Keratinocyte (primary cell): ENCODE results near the gene EMILIN1. TPM values are rescaled to one million over a fixed set of nuclear protein-coding genes. Genes with fewer than 3 reads are reported as not detected.
A peak's percentile ranks its signal among the peaks of the same experiment; 100 is the strongest.

ENCODE experiments used
- DNase-seq: peaks from one replicate; pipeline ENCODE4 v3.0.0-alpha.2; 2011; ENCODE audit warnings: low read depth, missing footprints, low spot score
- FAIRE-seq: peaks from 2 replicates; lab custom pipeline; 2011; peaks lifted over from hg19 to GRCh38; lab: Jason Lieb, UNC
- H2AFZ ChIP-seq: 2 replicates; pipeline ENCODE4 v1.6.0; 2012; ENCODE audit warnings: low read length, control low read depth, inconsistent platforms; ENCODE audit not compliant: control insufficient read depth
- H3K27ac ChIP-seq: 2 replicates; pipeline ENCODE4 v1.5.1; 2011; ENCODE audit warnings: low read length; ENCODE audit not compliant: control insufficient read depth, insufficient read depth
- H3K27me3 ChIP-seq: 3 replicates; pipeline ENCODE4 v1.6.0; 2011; ENCODE audit warnings: low read length; ENCODE audit not compliant: control insufficient read depth, insufficient read depth; ENCODE audit errors: extremely low read depth
- H3K36me3 ChIP-seq, 2 experiments: 2 replicates in 1 of 2; 3 replicates in 1 of 2; pipeline ENCODE4 v1.5.1; 2011; ENCODE audit warnings: low read length in 2 of 2, mild to moderate bottlenecking in 1 of 2; ENCODE audit not compliant: control insufficient read depth in 2 of 2, insufficient read depth in 2 of 2; ENCODE audit errors: extremely low read depth in 1 of 2
- H3K4me1 ChIP-seq: 3 replicates; pipeline ENCODE4 v1.5.1; 2011; ENCODE audit warnings: low read length; ENCODE audit not compliant: control insufficient read depth, insufficient read depth; ENCODE audit errors: extremely low read depth
- H3K4me2 ChIP-seq: 3 replicates; pipeline ENCODE4 v1.6.0; 2011; ENCODE audit warnings: low read depth, low read length; ENCODE audit not compliant: control insufficient read depth, insufficient read depth; ENCODE audit errors: extremely low read depth
- H3K4me3 ChIP-seq, 3 experiments: fragments of 200-600 bp in 1 of 3; sonication (generic) in 1 of 3; 2 replicates in 2 of 3; 3 replicates in 1 of 3; pipeline ENCODE4 v1.5.1; 2011 to 2016; ENCODE audit warnings: low read length in 3 of 3, mild to moderate bottlenecking in 3 of 3, control low read depth in 2 of 3, inconsistent platforms in 1 of 3, low read depth in 1 of 3, mixed read lengths in 1 of 3, mixed run types in 1 of 3, moderate library complexity in 1 of 3; ENCODE audit not compliant: control insufficient read depth in 2 of 3, insufficient read depth in 2 of 3; ENCODE audit errors: extremely low read depth in 1 of 3
- H3K79me2 ChIP-seq: 2 replicates; pipeline ENCODE4 v1.6.0; 2012; ENCODE audit warnings: low read length; ENCODE audit not compliant: control insufficient read depth, insufficient read depth
- H3K9ac ChIP-seq: 3 replicates; pipeline ENCODE4 v1.6.0; 2011; ENCODE audit warnings: low read length; ENCODE audit not compliant: control insufficient read depth, insufficient read depth; ENCODE audit errors: extremely low read depth
- H3K9me1 ChIP-seq: 3 replicates; pipeline ENCODE4 v1.6.0; 2011; ENCODE audit warnings: low read length; ENCODE audit not compliant: control insufficient read depth, insufficient read depth; ENCODE audit errors: extremely low read depth
- H3K9me3 ChIP-seq: 2 replicates; pipeline ENCODE4 v1.5.1; 2012; ENCODE audit warnings: low read depth, low read length; ENCODE audit not compliant: control insufficient read depth
- H4K20me1 ChIP-seq: 3 replicates; pipeline ENCODE4 v1.6.0; 2011; ENCODE audit warnings: low read length; ENCODE audit not compliant: control insufficient read depth, insufficient read depth; ENCODE audit errors: extremely low read depth
- CTCF ChIP-seq, 3 experiments: IDR thresholded peaks in 1 of 3; conservative IDR thresholded peaks in 1 of 3; optimal IDR thresholded peaks in 1 of 3; 2 replicates in 2 of 3; 3 replicates in 1 of 3; pipeline versions ENCODE3 to v1.5.1; 2011; ENCODE audit warnings: low read length in 3 of 3, mild to moderate bottlenecking in 3 of 3, moderate library complexity in 2 of 3, control low read depth in 1 of 3, inconsistent platforms in 1 of 3; ENCODE audit not compliant: insufficient read depth in 2 of 3; ENCODE audit errors: extremely low read depth in 1 of 3
- EZH2 ChIP-seq: IDR thresholded peaks from one replicate; pipeline ENCODE4 v1.6.1; 2012; ENCODE audit warnings: inconsistent platforms, mild to moderate bottlenecking, low read length, moderate library complexity
- dilution Hi-C: fragments of 300-500 bp; cut with MboI; formaldehyde crosslinking; loops from one replicate; pipeline ENCODE4 v1.7.0; 2020; ENCODE audit warnings: low sequenced_read_pairs; ENCODE audit not compliant: extremely low pct_ligation_motif_present
- polyA plus RNA-seq, 5 experiments: library from polyadenylated mRNA; depleted of rRNA in 3 of 5; stranded (reverse) in 3 of 5; stranded (forward) in 1 of 5; unstranded in 1 of 5; fragments of >200 nt; gene quantifications; 1 replicate in 1 of 5; 2 replicates in 3 of 5; 3 replicates in 1 of 5; pipeline versions ENCODE4 v1.2.1 to v1.2.3, GENCODE V29; 2011 to 2012; ENCODE audit warnings: missing spikeins in 2 of 5, low read depth in 1 of 5, low replicate concordance in 1 of 5

The EMILIN1 gene
- polyA plus RNA-seq, 1 donor (not counting 4 experiments of a cell fraction or from before 2014, with no cell fraction given) = 0.03 TPM

GRCh38 chr2:27086090-27086723 is 7.8 kb downstream of the EMILIN1 start:
- DNase-seq (peak; percentile 41), FAIRE-seq (no peak)
- Histone ChIP-seq H4K20me1 (no peaks in the 10 kb centered on the region), H3K27ac (peak overlapping the region; percentile 43), H3K9ac (peak overlapping the region; percentile 73), H3K9me3 (no peaks in the 10 kb centered on the region), H2AFZ (peak overlapping the region; percentile 51), H3K27me3 (no peaks in the 10 kb centered on the region), H3K4me2 (peak overlapping the region; percentile 79), H3K4me1 (peaks cover 17% of the 10 kb centered on the region), H3K4me3 (peak overlapping the region; percentile 55 to 85 (median 69)), H3K79me2 (no peaks in the 10 kb centered on the region), H3K9me1 (no peaks in the 10 kb centered on the region), H3K36me3 (no peaks in the 10 kb centered on the region)
- dilution Hi-C loops = no loop called here
- TF ChIP-seq EZH2 = no peak
- peak; percentile 41 to 92 (median 78) for TF ChIP-seq CTCF (optimal IDR thresholded peaks at IDR 0.05 in 1 of 3, IDR thresholded peaks at IDR 0.05 in 1 of 3, conservative IDR thresholded peaks at IDR 0.05 in 1 of 3; ENCODE audit: extremely low read depth in 1 of 3, insufficient read depth in 2 of 3, low read length in 3 of 3)

- Histone ChIP-seq H3K4me1 (peaks cover 10% of the 10 kb centered on the region), H2AFZ (peak within 1 kb of the TSS; percentile 65), H3K9ac (peak within 1 kb of the TSS; percentile 73), H4K20me1 (no peaks in the 10 kb centered on the region), H3K27ac (peak within 1 kb of the TSS; percentile 43), H3K9me3 (no peaks in the 10 kb centered on the region), H3K79me2 (no peaks in the 10 kb centered on the region), H3K4me2 (peak within 1 kb of the TSS; percentile 94), H3K4me3 (peak within 1 kb of the TSS; percentile 55 to 85 (median 69)), H3K36me3 (no peaks in the 10 kb centered on the region), H3K27me3 (no peaks in the 10 kb centered on the region), H3K9me1 (no peaks in the 10 kb centered on the region)
- no peak for FAIRE-seq
- no peak for DNase-seq
- dilution Hi-C loops = no loop called here
- no peak for TF ChIP-seq EZH2
- no peak for TF ChIP-seq CTCF (optimal IDR thresholded peaks at IDR 0.05 in 1 of 3, IDR thresholded peaks at IDR 0.05 in 1 of 3, conservative IDR thresholded peaks at IDR 0.05 in 1 of 3; ENCODE audit: extremely low read depth in 1 of 3, insufficient read depth in 2 of 3, low read length in 3 of 3)
Observed at GRCh38 chr2:27086724-27087593, 8.5 kb downstream of the EMILIN1 start, which contains the start of gene KHK. Gene KHK, plus strand, starts transcription at chr2:27086772. Its CDS starts 488 bp downstream, at chr2:27087260.
